Effector memory CD8-positive, alpha-beta T cell (primary cell): Measurements from ENCODE around the gene ADIPOR2.
"Not testable (repeated sequence)": the region's sequence is repeated elsewhere in the genome, so short reads cannot be mapped to it uniquely, and the experiment has no call there.

Experiments
- ATAC-seq: fragments of 150-1000 bp; cut with Tn5 transposase; replicated peaks from 2 replicates; pipeline ENCODE4 v1.10.0; 2021; ENCODE audit warnings: mild to moderate bottlenecking, moderate library complexity
- DNase-seq, 3 experiments: peaks; one replicate each; pipeline ENCODE4 v3.0.0; 2021
- H3K27ac Mint-ChIP-seq, 2 donors: one replicate each; pipeline ENCODE4 v1.8.0; 2022; ENCODE audit warnings: mild to moderate bottlenecking in 2 of 2, mixed read lengths in 2 of 2, moderate library complexity in 2 of 2
- H3K27me3 Mint-ChIP-seq, 2 donors: one replicate each; pipeline ENCODE4 v1.8.0; 2022; ENCODE audit warnings: mixed read lengths in 2 of 2
- H3K36me3 Mint-ChIP-seq: one replicate; pipeline ENCODE4 v1.8.0; 2022; ENCODE audit warnings: mild to moderate bottlenecking, moderate library complexity, mixed read lengths; ENCODE audit not compliant: insufficient read depth
- H3K4me1 Mint-ChIP-seq, 2 donors: one replicate each; pipeline ENCODE4 v1.8.0; 2022; ENCODE audit warnings: low read depth in 2 of 2, mixed read lengths in 2 of 2
- H3K4me3 Mint-ChIP-seq, 2 donors: one replicate each; pipeline ENCODE4 v1.8.0; 2022; ENCODE audit warnings: mild to moderate bottlenecking in 2 of 2, mixed read lengths in 2 of 2, moderate library complexity in 2 of 2
- H3K9me3 Mint-ChIP-seq, 2 donors: one replicate each; pipeline ENCODE4 v1.8.0; 2022; ENCODE audit warnings: mixed read lengths in 2 of 2

ADIPOR2 gene

DNA sequence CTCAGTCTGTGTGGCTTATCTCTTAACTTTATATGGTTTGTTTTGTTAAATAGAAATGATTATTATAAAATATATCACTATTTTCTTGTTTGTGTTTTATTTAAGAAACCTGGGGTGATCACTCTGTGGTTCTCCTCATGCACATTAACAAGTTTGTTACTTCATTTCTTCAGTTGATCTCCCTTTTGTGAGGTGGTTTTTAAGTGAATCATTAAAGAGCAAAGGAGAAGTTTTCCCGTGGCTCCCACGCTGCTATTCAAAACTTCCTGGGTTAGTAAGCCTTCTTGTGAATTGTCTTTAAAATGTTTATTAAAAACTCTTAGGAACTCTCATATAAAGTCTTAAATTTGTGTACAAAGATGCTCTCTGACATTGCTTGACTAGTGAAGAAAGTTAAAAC, 11.8 kb downstream of the ADIPOR2 start:
- no peak overlapping the region for H3K4me3 Mint-ChIP-seq
- no peaks in the 10 kb centered on the region for H3K9me3 Mint-ChIP-seq
- H3K27me3 Mint-ChIP-seq = no peaks in the 10 kb centered on the region
- ATAC-seq (no peak), DNase-seq (no peak)
- peaks cover 18 to 73% of the 10 kb centered on the region in 2 donors for H3K4me1 Mint-ChIP-seq
- peak overlapping the region in 1 of 2 donors; percentile 25 for H3K27ac Mint-ChIP-seq
- no peaks in the 10 kb centered on the region for H3K36me3 Mint-ChIP-seq

GRCh38 chr12:1703771-1704722, 13.2 kb downstream of the ADIPOR2 start:
- no peak for ATAC-seq
- Mint-ChIP-seq H3K27me3 (no peaks in the 10 kb centered on the region), H3K4me3 (no peak overlapping the region), H3K36me3 (no peaks in the 10 kb centered on the region), H3K9me3 (no peaks in the 10 kb centered on the region), H3K27ac (peak overlapping the region; percentile 35 to 80), H3K4me1 (peaks cover 15 to 70% of the 10 kb centered on the region in 2 donors)
- DNase-seq = no peak

DNA sequence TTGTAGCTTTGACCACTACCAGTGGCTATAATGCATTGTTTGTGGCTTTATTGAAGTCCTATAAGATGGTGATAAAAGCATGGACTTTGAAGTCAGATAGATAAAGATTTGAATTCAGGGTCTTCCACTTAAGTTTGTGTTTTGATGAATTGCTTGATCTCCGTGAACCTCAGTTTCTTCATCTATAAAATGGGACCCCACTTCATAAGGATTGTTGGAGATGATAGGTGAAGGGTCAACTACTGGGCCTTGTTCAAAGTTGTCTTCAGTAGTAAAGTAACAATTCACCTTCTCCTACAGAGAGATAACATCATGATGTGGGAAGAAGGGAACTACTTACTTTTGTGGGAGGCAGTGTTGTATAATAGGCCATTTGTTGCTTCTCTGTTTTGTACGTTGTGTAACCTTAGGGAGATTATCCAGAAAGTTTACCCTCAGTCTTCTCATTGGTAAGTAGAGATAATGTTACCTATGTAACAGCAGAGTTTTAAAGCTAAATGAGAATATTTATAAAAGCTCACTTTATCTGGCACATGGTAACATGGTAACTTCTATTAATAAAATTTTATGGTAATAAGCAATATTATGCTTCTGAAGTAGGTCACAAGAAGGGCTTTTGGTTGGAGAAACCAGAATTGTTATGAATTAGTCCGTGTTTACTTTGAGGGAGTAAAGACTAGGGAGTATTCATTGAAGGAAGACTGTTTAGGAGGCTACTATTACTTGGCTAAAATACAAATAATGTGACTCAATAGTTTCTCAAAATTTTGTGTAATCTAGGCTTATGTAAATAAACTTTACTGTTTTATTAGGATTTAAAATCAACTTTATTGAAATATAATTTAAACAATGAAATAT, 15.1 kb downstream of the ADIPOR2 start:
- Mint-ChIP-seq H3K4me1 (peaks cover 12 to 67% of the 10 kb centered on the region in 2 donors), H3K27me3 (no peaks in the 10 kb centered on the region), H3K9me3 (no peaks in the 10 kb centered on the region), H3K36me3 (no peaks in the 10 kb centered on the region), H3K27ac (no peak overlapping the region), H3K4me3 (no peak overlapping the region)
- DNase-seq (no peak), ATAC-seq (no peak)

DNA sequence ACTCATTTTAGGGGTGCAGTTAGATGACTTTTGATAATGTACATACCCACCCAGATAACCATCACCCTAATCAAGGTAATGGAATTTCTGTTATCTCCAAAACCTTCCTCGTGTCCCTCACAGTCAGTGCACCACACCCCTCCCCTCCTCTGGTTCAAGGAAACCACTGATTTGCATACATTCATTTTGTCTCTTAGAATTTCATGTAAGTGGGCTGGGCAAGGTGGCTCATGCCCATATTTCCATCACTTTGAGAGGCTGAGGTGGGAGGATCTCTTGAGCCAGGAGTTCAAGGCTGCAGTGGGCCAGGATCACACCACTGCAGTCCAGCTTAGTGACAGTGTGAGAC, 15.7 kb downstream of the ADIPOR2 start:
- Mint-ChIP-seq H3K4me3 (no peak overlapping the region), H3K27ac (peak overlapping the region in 1 of 2 donors; percentile 57), H3K36me3 (no peaks in the 10 kb centered on the region), H3K4me1 (peaks cover 16 to 70% of the 10 kb centered on the region in 2 donors), H3K27me3 (no peaks in the 10 kb centered on the region), H3K9me3 (no peaks in the 10 kb centered on the region)
- ATAC-seq (no peak), DNase-seq (no peak)

DNA sequence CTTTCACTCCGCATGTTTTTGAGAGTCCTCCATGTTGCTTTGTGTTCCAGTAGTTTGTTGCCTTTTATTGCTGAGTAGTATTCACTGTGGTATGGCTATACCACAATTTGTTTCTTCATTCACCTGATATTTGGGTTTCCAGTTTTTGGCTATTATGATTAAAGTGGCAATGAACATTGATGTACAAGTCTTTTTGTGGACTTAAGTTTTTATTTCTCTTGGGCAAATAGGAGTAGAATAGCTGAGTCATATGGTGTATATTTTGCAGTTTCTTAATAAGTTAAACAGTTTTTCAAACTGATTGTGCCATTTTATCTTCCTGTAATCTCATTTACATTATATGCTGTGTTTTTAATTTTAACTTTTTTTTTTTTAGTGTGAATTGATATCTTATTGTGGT, 16.2 kb downstream of the ADIPOR2 start:
- no peak for ATAC-seq
- H3K4me3 Mint-ChIP-seq = no peak overlapping the region
- H3K36me3 Mint-ChIP-seq = no peaks in the 10 kb centered on the region
- peaks cover 20 to 71% of the 10 kb centered on the region in 2 donors for H3K4me1 Mint-ChIP-seq
- DNase-seq = no peak
- H3K27me3 Mint-ChIP-seq = no peaks in the 10 kb centered on the region
- H3K27ac Mint-ChIP-seq = peak overlapping the region in 1 of 2 donors; percentile 57
- H3K9me3 Mint-ChIP-seq = no peaks in the 10 kb centered on the region

DNA sequence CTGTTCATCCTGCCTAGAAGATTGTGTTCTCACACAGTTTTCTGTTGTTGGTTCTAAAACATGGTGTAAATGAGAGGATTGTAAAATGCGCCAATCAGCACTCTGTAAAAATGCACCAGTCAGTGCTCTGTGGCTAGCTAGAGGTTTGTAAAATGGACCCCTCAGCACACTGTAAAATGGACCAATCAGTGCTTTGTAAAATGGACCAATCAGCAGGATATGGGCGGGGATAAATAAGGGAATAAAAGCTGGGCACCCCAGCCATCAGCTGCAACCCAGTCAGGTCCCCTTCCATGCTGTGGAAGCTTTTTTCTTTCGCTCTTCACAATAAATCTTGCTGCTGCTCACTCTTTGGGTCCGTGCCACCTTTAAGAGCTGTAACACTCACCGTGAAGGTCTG, 19.1 kb downstream of the ADIPOR2 start:
- H3K4me3 Mint-ChIP-seq, H3K9me3 Mint-ChIP-seq, ATAC-seq, H3K27ac Mint-ChIP-seq, H3K27me3 Mint-ChIP-seq, DNase-seq, H3K36me3 Mint-ChIP-seq: not testable (repeated sequence)
- H3K4me1 Mint-ChIP-seq = peaks cover 25 to 70% of the 10 kb centered on the region in 2 donors

GRCh38 chr12:1710870-1711269, 20.0 kb downstream of the ADIPOR2 start:
- ATAC-seq, H3K27me3 Mint-ChIP-seq, H3K4me3 Mint-ChIP-seq, H3K9me3 Mint-ChIP-seq, H3K36me3 Mint-ChIP-seq, DNase-seq: not testable (repeated sequence)
- H3K4me1 Mint-ChIP-seq = peaks cover 26 to 67% of the 10 kb centered on the region in 2 donors
- peak overlapping the region; percentile 4 to 87 for H3K27ac Mint-ChIP-seq

DNA sequence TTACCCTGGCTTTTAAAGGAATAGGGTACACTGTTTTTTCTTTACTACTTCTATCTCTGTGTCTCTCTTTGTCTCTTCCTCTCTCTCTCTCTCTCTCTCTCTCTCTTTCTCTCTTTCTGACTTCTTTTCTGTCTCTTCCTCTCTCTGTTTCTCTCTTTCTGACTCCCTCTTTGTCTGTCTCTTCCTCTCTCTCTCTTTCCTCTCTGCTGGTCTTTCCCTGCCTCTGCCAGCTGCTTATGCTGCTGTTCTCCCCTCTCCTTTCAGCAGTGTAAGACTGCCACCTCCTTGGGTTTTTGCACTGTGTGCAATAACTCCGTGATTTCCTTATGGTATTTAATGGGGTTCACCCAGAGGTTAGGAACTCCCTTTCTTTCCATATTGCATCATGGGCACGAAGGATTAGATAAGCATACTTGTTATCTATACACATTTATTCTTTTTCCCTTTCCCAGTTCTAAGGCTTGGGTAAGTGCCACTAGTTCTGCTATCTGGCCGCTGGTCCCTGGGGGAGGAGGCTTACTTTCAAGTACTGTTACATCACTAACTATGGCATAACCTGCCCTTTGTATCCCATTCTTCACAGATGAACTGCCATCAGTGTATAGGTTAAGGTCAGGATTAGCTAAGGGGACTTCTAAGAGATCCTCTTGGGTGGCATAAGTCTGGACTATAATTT, 20.8 kb downstream of the ADIPOR2 start:
- H3K9me3 Mint-ChIP-seq, DNase-seq, H3K36me3 Mint-ChIP-seq, H3K27me3 Mint-ChIP-seq, ATAC-seq: not testable (repeated sequence)
- Mint-ChIP-seq H3K4me1 (peaks cover 28 to 69% of the 10 kb centered on the region in 2 donors), H3K27ac (peak overlapping the region; percentile 4 to 87), H3K4me3 (peak overlapping the region in 1 of 2 donors; percentile 8)

GRCh38 chr12:1712305-1712704, 21.4 kb downstream of the ADIPOR2 start:
- not testable (repeated sequence) for DNase-seq, H3K27ac Mint-ChIP-seq, H3K9me3 Mint-ChIP-seq, H3K27me3 Mint-ChIP-seq, ATAC-seq, H3K4me3 Mint-ChIP-seq, H3K36me3 Mint-ChIP-seq
- H3K4me1 Mint-ChIP-seq = peaks cover 24 to 64% of the 10 kb centered on the region in 2 donors

DNA sequence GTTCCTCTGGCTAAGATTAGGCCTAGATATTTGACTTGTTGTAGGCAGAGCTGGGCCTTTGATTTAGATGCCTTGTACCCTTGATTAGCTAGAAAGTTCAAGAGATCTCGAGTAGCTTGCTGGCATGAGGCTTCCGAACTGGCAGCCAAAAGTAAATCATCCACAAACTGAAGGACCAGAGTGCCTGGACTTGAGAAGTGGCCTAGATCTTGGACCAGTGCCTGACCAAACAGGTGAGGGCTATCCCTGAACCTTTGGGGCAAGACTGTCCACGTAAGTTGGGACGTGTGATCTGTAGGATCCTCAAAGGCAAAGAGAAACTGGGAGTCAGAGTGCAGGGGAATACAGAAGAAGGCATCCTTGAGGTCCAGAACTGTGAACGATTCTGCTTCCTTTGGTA, 22.0 kb downstream of the ADIPOR2 start:
- peaks cover 24 to 60% of the 10 kb centered on the region in 2 donors for H3K4me1 Mint-ChIP-seq
- not testable (repeated sequence) for H3K27ac Mint-ChIP-seq, ATAC-seq, H3K4me3 Mint-ChIP-seq, H3K27me3 Mint-ChIP-seq, H3K9me3 Mint-ChIP-seq, H3K36me3 Mint-ChIP-seq, DNase-seq

DNA sequence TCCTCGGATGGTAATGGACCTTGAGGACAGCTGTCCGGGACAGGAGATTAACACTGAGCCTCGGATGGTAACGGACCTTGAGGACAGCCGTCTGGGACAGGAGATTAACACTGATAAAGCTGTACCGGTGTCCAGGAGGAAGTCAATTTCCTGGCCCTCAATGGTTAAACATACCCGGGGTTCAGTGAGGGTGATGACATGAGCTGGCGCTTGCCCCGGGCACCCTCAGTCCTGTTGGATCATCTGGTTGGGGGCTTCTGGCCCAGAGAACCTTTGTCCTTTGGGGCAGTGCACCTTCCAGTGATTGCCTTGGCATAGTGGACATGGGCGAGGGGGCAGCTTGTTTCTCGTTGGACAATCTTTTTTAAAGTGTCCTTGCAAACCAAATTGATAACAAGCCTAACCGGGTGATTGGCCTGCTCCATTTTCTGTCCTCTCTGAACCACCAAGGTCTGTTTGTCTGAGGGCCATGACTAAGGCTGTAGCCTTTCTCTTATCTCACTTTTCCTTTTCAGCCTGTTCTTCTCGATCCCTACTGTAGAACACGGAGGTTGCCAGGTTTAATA, 23.0 kb downstream of the ADIPOR2 start:
- H3K9me3 Mint-ChIP-seq, DNase-seq, H3K27me3 Mint-ChIP-seq, H3K4me3 Mint-ChIP-seq, ATAC-seq, H3K36me3 Mint-ChIP-seq: not testable (repeated sequence)
- Mint-ChIP-seq H3K4me1 (peaks cover 24 to 57% of the 10 kb centered on the region in 2 donors), H3K27ac (peak overlapping the region in 1 of 2 donors; percentile 44)

DNA sequence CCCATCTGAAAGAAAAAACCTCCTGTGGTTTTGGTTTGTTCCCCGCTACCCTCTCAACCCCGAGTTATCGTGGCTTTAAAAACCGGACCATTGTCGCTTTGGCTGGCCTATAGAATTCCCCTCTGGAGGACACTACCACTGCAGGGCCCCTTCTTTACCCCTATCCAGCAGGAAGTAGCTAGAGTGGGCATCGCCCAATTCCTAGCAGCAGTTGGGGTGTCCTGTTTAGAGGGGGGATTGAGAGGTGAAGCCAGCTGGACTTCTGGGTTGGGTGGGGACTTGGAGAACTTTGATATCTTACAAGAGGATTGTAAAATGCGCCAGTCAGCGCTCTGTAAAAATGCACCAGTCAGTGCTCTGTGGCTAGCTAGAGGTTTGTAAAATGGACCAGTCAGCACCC, 24.6 kb downstream of the ADIPOR2 start:
- DNase-seq, H3K27me3 Mint-ChIP-seq, H3K36me3 Mint-ChIP-seq, ATAC-seq, H3K9me3 Mint-ChIP-seq: not testable (repeated sequence)
- Mint-ChIP-seq H3K4me1 (peaks cover 33 to 62% of the 10 kb centered on the region in 2 donors), H3K27ac (peak overlapping the region in 1 of 2 donors; percentile 90), H3K4me3 (peak overlapping the region; percentile 39 to 84)
